Measurements from ENCODE around the gene ZNF608.

The ZNF608 gene

DNA sequence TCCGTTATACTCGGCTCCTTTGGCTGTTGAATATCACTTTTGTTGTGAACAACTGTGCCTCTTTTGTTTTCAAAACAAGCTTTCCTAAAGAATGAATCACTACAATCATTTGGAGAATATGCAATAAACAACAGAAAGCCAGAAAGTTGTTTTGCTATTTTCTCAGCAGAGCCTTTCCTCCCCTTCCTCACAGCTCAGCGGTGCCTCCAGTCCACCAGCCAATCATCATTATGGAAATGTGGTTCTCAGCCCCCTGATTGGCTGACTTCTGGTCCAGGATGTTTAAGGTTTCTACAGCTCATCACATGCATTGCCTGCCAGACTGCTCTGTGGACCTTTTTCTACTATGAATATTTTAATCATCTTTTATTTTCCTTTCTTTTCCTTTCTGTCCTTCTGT, 9.1 kb upstream of the ZNF608 start:
- ATAC-seq, result peak; percentile 71; the same call in 2 of the 3 replicates
- TF ChIP-seq ISL1 (CRISPR knock-in tag; IDR thresholded peaks at IDR 0.05) (no peak), ZFP30 (CRISPR knock-in tag; IDR thresholded peaks at IDR 0.05) (no peak), CSDC2 (CRISPR knock-in tag; IDR thresholded peaks at IDR 0.05) (no peak), ZNF8 (CRISPR knock-in tag; IDR thresholded peaks at IDR 0.05) (no peak), ARNTL (CRISPR knock-in tag; IDR thresholded peaks at IDR 0.05; ENCODE audit: borderline replicate concordance, low read depth) (no peak), OSR1 (CRISPR knock-in tag; IDR thresholded peaks at IDR 0.05) (no peak), ZFP3 (CRISPR knock-in tag; IDR thresholded peaks at IDR 0.05) (no peak), PPARA (CRISPR knock-in tag; IDR thresholded peaks at IDR 0.05; ENCODE audit: borderline replicate concordance) (no peak), SNAI2 (CRISPR knock-in tag; IDR thresholded peaks at IDR 0.05) (no peak), BACH2 (CRISPR knock-in tag; IDR thresholded peaks at IDR 0.05; ENCODE audit: borderline replicate concordance) (no peak), RARB (CRISPR knock-in tag; IDR thresholded peaks at IDR 0.05) (no peak), TOX (CRISPR knock-in tag; IDR thresholded peaks at IDR 0.05; ENCODE audit: borderline replicate concordance) (no peak), TCF4 (CRISPR knock-in tag; IDR thresholded peaks at IDR 0.05; ENCODE audit: borderline replicate concordance) (no peak), ESRRG (CRISPR knock-in tag; IDR thresholded peaks at IDR 0.05) (no peak), GLIS3 (CRISPR knock-in tag; IDR thresholded peaks at IDR 0.05) (no peak)
- TF ChIP-seq, protein P1, sequence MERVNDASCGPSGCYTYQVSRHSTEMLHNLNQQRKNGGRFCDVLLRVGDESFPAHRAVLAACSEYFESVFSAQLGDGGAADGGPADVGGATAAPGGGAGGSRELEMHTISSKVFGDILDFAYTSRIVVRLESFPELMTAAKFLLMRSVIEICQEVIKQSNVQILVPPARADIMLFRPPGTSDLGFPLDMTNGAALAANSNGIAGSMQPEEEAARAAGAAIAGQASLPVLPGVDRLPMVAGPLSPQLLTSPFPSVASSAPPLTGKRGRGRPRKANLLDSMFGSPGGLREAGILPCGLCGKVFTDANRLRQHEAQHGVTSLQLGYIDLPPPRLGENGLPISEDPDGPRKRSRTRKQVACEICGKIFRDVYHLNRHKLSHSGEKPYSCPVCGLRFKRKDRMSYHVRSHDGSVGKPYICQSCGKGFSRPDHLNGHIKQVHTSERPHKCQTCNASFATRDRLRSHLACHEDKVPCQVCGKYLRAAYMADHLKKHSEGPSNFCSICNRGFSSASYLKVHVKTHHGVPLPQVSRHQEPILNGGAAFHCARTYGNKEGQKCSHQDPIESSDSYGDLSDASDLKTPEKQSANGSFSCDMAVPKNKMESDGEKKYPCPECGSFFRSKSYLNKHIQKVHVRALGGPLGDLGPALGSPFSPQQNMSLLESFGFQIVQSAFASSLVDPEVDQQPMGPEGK (CRISPR knock-in tag; IDR thresholded peaks at IDR 0.05; ENCODE audit: borderline replicate concordance), result no peak
- TF ChIP-seq, protein P2, sequence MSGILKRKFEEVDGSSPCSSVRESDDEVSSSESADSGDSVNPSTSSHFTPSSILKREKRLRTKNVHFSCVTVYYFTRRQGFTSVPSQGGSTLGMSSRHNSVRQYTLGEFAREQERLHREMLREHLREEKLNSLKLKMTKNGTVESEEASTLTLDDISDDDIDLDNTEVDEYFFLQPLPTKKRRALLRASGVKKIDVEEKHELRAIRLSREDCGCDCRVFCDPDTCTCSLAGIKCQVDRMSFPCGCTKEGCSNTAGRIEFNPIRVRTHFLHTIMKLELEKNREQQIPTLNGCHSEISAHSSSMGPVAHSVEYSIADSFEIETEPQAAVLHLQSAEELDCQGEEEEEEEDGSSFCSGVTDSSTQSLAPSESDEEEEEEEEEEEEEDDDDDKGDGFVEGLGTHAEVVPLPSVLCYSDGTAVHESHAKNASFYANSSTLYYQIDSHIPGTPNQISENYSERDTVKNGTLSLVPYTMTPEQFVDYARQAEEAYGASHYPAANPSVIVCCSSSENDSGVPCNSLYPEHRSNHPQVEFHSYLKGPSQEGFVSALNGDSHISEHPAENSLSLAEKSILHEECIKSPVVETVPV (CRISPR knock-in tag; IDR thresholded peaks at IDR 0.05), result no peak
- TF ChIP-seq, protein P3, sequence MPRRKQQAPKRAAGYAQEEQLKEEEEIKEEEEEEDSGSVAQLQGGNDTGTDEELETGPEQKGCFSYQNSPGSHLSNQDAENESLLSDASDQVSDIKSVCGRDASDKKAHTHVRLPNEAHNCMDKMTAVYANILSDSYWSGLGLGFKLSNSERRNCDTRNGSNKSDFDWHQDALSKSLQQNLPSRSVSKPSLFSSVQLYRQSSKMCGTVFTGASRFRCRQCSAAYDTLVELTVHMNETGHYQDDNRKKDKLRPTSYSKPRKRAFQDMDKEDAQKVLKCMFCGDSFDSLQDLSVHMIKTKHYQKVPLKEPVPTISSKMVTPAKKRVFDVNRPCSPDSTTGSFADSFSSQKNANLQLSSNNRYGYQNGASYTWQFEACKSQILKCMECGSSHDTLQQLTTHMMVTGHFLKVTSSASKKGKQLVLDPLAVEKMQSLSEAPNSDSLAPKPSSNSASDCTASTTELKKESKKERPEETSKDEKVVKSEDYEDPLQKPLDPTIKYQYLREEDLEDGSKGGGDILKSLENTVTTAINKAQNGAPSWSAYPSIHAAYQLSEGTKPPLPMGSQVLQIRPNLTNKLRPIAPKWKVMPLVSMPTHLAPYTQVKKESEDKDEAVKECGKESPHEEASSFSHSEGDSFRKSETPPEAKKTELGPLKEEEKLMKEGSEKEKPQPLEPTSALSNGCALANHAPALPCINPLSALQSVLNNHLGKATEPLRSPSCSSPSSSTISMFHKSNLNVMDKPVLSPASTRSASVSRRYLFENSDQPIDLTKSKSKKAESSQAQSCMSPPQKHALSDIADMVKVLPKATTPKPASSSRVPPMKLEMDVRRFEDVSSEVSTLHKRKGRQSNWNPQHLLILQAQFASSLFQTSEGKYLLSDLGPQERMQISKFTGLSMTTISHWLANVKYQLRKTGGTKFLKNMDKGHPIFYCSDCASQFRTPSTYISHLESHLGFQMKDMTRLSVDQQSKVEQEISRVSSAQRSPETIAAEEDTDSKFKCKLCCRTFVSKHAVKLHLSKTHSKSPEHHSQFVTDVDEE (CRISPR knock-in tag; IDR thresholded peaks at IDR 0.05), result no peak
- TF ChIP-seq, protein P4, sequence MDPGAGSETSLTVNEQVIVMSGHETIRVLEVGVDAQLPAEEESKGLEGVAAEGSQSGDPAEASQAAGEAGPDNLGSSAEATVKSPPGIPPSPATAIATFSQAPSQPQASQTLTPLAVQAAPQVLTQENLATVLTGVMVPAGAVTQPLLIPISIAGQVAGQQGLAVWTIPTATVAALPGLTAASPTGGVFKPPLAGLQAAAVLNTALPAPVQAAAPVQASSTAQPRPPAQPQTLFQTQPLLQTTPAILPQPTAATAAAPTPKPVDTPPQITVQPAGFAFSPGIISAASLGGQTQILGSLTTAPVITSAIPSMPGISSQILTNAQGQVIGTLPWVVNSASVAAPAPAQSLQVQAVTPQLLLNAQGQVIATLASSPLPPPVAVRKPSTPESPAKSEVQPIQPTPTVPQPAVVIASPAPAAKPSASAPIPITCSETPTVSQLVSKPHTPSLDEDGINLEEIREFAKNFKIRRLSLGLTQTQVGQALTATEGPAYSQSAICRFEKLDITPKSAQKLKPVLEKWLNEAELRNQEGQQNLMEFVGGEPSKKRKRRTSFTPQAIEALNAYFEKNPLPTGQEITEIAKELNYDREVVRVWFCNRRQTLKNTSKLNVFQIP (CRISPR knock-in tag; IDR thresholded peaks at IDR 0.05; ENCODE audit: borderline replicate concordance, low read depth), result no peak

DNA sequence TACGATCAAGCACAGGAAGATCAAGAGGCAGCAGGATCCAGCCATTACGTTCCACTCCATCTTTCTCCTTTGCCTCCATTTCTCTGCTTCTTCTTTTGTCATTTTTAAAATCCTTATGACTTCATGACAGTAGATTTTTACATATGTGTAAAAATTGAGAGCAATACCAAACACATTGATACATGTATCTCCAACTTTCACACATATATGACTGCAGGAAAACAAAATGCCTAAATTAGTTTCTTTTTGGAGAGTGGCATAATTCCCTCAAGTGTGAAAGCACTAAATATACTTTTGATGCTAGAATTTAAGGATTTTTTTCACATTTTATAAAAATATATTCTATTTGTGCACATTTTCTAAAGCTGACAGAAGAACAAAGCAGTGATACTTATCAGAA, 8.6 kb upstream of the ZNF608 start:
- TF ChIP-seq GLIS3 (CRISPR knock-in tag; IDR thresholded peaks at IDR 0.05) (no peak), ISL1 (CRISPR knock-in tag; IDR thresholded peaks at IDR 0.05) (no peak), ZFP3 (CRISPR knock-in tag; IDR thresholded peaks at IDR 0.05) (no peak), ESRRG (CRISPR knock-in tag; IDR thresholded peaks at IDR 0.05) (no peak), ZNF565 (CRISPR knock-in tag; conservative IDR thresholded peaks at IDR 0.05; ENCODE audit: low read depth) (no peak)
- ATAC-seq, result no peak

DNA sequence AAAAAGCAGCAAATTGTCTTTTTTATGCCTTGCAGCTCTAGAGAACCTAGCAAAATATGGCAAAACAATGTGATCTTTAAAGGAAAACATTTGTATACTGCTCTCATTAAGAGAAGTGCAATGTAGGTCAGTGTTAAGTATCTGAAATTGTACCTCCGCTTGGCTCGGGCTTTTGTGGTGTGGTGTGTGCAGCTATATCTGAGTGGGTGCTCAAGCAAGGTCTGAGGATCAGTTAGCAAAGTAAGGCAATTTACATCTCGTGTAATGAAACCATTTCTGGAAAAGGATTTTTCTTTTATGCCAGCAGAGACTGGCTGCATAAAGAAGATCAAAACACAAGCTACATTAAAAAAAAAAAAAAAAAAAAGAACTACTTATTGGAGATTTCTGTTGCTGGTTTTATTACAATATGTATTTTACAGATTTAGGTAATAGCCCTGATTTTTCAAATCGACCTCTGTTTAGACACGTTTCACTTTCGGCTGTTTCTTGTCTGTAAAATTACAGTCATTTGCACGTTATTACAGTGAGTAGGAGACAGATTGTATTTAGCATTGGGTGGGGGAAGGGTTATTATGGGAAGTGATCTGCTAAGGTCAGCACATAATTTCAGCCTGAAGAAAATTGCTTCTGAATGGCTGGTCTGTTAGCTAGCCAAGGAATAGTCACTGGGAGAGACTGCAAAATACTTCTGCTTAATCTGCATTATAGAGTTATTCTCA, 7.9 kb upstream of the ZNF608 start:
- TF ChIP-seq SNAI2 (CRISPR knock-in tag; IDR thresholded peaks at IDR 0.05), result no peak
- TF ChIP-seq ZC3H10 (CRISPR knock-in tag; IDR thresholded peaks at IDR 0.05), result no peak
- TF ChIP-seq ZNF565 (CRISPR knock-in tag; conservative IDR thresholded peaks at IDR 0.05; ENCODE audit: low read depth), result no peak
- no peak for TF ChIP-seq OSR1 (CRISPR knock-in tag; IDR thresholded peaks at IDR 0.05)
- TF ChIP-seq PPARA (CRISPR knock-in tag; IDR thresholded peaks at IDR 0.05; ENCODE audit: borderline replicate concordance), result no peak
- no peak for TF ChIP-seq ZFP30 (CRISPR knock-in tag; IDR thresholded peaks at IDR 0.05)
- TF ChIP-seq RARB (CRISPR knock-in tag; IDR thresholded peaks at IDR 0.05), result no peak
- no peak for TF ChIP-seq ARNTL (CRISPR knock-in tag; IDR thresholded peaks at IDR 0.05; ENCODE audit: borderline replicate concordance, low read depth)
- no peak; the same call in 2 of the 3 replicates for ATAC-seq

All from SK-N-SH treated with all-trans-retinoic acid at 6 μM for 48 hours (cell line).